ENCODE results near the gene VEZT.

VEZT gene

GRCh38 chr12:95201056-95201670, 16.4 kb upstream of the VEZT start:
- DNase-seq = no peak

DNA sequence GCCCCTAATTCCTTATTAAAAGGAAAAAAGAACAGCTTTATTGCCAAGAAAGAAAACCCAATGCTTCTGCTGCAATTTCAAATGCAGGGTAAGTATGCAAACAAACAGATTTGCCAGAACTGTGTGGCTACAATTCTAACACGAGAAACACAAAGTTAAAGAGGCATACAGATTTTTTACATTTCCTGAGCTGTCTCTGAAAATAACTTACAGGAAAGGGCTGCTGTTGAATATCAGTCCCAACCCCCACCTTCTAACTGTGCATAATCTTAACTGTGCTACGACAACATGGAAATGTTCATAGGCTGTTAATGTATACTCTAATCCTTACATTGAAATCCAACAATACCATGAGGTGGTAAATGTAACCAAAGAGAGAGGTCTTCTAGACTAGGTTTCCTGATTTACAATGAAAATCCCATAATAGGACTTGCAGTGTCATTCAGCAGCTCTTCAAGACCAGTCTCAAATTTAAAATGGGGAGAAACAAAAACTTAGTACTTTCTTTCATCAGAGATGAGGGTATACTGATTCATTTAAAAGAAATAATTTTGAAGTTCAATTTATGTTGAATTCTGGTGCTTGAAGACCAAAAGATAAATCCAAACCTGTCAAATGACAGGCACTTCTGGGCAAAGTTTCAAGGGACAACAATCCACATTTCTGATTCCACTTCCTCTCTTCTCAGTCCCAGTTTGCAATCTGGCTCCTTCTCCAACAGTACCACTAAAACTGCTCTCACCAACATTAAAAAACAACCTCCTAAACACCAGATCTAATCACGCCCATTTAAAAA, 14.7 kb upstream of the VEZT start:
- DNase-seq = no peak

- DNase-seq = no peak
Measured at GRCh38 chr12:95203487-95204030, 14.0 kb upstream of the VEZT start.

GRCh38 chr12:95204141-95204866, 13.3 kb upstream of the VEZT start:
- DNase-seq = no peak

GRCh38 chr12:95205016-95205624, 12.5 kb upstream of the VEZT start:
- no peak for DNase-seq

DNA sequence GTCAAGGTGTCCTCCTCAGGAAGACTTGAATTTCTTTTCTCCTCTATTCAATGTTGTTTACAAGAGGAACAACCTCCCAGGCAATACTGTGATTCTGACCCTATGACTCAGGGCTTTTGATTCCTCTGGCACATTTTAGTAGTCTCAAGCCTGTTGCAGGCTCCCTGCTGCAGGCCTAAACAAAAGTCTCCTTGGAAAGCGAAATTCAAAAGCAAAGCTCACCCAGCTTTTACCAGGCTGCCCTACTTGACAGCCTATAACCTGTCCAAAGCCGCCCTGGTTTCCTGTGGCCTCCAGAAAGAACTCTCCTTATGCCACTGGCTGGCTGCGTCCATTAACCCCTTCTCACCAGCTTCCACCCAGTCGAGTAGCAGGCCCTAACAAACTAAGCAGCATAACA, 11.9 kb upstream of the VEZT start:
- DNase-seq = no peak

GRCh38 chr12:95206916-95207315, 10.7 kb upstream of the VEZT start:
- no peak for DNase-seq

DNA sequence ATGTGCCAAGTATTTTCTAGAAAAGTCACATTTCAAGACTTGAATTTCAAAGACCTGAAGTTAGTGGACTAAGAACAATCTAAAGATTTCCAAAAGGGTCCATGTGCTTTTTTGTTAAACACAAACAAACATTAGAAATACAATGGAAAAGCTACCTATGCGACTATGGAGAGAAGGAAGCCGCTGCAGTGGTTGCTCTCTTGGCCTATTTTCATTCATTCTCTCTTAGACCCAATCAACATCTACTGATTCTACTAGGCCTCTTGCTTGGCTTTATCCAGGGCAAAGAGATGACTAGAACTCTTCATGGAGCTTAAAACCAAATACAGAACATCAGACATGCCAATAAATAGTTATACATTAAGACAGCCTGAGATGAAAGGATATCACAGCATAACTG, 10.2 kb upstream of the VEZT start:
- no peak for DNase-seq

- no peak for DNase-seq
Measured at GRCh38 chr12:95208678-95209077, 8.9 kb upstream of the VEZT start.

DNA sequence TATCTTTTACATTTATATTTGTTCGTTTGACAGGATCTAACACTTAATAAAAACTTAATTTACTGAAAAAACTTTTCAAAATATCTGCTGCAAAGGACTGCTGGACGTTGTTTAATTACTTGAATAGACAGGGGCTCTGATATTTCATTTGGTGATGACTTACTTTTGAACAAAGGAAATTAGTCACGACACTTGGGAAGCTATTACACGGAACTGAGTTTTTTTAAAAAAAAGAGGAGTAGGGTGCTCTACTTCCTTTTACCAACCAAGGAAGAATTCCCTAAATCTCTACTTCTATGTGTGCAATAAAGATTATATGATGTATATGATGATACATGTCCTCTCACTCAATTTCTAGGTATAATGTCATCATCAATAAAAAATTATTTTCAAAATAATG, 5.0 kb upstream of the VEZT start:
- no peak for DNase-seq

GRCh38 chr12:95213119-95213518, 4.5 kb upstream of the VEZT start:
- no peak for DNase-seq

GRCh38 chr12:95213928-95214327, 3.7 kb upstream of the VEZT start:
- no peak for DNase-seq

DNA sequence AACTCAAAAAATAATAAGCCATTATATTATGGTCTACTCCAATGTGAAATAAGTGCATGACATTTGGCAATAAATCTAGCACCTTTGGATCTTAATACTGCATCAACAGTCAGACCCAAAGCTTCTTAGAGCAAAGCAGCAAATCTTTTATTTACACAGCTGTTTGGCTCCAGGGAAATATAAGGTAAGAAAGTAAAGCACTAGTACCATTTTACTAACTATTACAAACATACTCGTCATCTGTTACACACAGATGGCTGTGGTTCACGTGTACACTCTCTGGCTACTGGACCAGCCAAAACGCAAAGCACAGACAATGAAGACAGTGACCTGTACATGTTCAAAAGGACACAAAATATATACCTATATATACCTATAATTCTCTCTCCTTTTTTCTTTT, 3.1 kb upstream of the VEZT start:
- DNase-seq = no peak

GRCh38 chr12:95215949-95216348, 1.7 kb upstream of the VEZT start:
- DNase-seq = no peak

DNA sequence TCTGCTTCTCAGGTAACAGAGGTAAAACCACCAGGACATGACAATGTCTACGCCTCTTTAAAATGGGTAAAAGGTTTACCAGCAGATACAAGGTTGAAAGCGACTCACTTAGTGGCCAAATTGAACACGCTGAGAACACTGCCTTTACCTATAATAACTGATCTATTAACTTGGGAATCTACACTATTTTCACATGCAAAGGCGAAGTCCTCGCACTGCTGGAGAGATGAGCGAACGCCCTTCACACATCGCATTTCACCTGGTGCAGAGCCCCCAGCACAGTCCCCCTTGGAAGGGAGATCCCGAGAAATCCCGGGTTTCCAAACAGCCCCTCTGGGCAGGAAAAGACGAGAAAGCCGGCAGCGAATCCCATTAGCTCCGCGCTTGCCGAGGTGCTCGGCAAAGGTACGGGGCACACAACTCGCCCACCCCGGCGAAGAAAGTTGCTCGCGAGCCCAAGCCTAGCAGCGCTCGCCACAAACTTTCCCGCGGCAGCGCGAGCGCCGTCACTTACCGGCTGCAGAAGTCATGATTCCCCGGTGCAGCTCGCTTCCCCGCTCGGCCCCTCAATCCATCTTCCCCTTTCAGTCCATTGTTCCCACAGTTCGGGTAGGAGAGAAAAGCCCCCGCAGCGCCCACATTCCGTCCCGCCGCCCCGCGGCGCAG, 763 bp upstream of the VEZT start:
- peak; percentile 16 for DNase-seq

- DNase-seq = peak; percentile 46
Measured at GRCh38 chr12:95218150-95219133, 835 bp downstream of the VEZT start.

GRCh38 chr12:95220190-95220589, 2.6 kb downstream of the VEZT start:
- DNase-seq = no peak

GRCh38 chr12:95220726-95221125, 3.1 kb downstream of the VEZT start:
- DNase-seq = no peak

DNA sequence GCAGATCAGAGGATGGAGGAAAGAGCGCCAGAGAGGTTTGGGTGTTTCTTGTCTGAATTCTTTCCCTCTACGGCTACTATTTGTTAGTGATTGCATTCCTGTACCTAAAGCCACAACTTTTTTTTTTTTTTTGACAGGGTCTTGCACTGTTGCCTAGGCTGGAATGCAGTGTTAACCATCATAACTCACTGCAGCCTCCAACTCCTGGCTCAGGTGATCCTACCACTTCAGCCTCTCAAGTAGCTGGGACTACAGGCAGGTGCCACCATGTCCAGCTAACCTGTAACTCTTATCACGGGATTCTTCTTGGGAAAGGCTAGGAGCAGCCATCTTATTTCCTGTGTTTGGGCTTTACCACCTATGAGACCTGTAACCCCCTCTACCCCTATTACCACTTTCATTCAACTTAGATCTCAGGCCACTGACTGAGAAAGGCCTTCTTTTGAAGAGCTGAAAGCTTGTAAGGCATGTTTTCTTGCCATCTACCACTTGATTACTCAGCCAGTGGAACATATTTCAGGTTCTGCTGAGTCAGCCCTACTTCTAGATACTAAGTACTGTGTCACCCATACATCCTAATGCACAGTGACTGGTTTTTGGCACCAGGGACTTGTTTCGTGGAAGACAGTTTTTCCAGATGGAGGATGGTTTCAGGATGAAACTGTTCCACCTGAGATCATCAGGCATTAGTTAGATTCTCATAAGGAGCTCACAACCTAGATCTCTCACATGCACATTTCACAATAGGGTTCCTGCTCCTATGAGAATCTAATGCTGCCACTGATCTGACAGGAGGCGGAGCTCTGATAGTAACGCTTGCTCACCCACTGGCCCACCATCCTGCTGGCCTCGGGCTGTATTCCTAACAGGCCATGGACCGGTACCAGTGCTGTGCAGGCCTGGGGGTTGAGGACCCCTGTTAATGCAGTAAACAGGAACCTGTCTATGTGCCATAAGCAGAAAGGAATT, 6.9 kb downstream of the VEZT start:
- DNase-seq = no peak

DNA sequence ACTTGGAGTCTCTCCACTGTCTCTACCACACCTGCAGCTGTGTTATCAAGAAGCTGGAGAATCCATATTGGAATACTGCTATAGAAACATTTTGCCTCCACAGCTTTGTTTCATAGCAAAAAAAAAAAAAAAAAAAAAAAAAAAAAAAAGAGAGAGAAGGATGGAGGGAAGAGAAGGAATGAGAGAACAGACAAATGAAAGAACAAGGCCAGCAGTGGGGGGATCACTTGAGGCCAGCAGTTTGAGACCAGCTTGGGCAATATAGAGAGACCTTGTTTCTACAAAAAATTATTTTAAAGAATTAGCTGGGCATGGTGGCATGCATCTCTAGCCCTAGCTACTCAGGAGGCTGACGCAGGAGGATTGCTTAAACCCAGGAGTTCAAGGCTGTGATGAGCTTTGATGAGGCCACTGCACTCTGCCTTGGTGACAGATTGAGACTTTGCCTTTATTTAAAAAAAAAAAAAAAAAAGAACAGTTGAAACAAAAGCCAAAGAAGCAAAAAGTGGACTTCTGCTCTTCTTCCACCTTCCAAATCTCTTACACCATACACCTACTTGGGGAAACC, 8.1 kb downstream of the VEZT start:
- no peak for DNase-seq

Measured in CD4-positive, alpha-beta T cell treated with Interleukin-4 for 4 hours (primary cell).